Thymus (tissue), 11 donors: ENCODE results near the gene MPRIP. TPM values are rescaled to one million over a fixed set of nuclear protein-coding genes. Genes with fewer than 3 reads are reported as not detected.

Source experiments
- DNase-seq, 9 donors: peaks; one replicate each; pipeline ENCODE4 v3.0.0-alpha.2; 2013; ENCODE audit warnings: low spot score in 9 of 9, low read depth in 6 of 9, missing footprints in 1 of 9
- H3K27ac ChIP-seq, 2 donors: one replicate each; pipeline ENCODE4 v1.5.1; 2013; ENCODE audit warnings: control low read depth in 1 of 2, low read depth in 1 of 2, low read length in 1 of 2, mild to moderate bottlenecking in 1 of 2, moderate library complexity in 1 of 2
- H3K27me3 ChIP-seq, 2 donors: one replicate each; pipeline ENCODE4 v1.5.1; 2013; ENCODE audit warnings: low read length in 1 of 2; ENCODE audit not compliant: control insufficient read depth in 2 of 2, insufficient read depth in 1 of 2
- H3K36me3 ChIP-seq, 2 donors: one replicate each; pipeline ENCODE4 v1.5.1; 2013; ENCODE audit warnings: low read length in 1 of 2, mild to moderate bottlenecking in 1 of 2, moderate library complexity in 1 of 2; ENCODE audit not compliant: control insufficient read depth in 2 of 2, insufficient read depth in 2 of 2
- H3K4me1 ChIP-seq, 2 donors: one replicate each; pipeline ENCODE4 v1.5.1; 2013; ENCODE audit warnings: low read length in 2 of 2; ENCODE audit not compliant: control insufficient read depth in 2 of 2, insufficient read depth in 2 of 2
- H3K4me3 ChIP-seq, 2 donors: one replicate each; pipeline ENCODE4 v1.5.1; 2013; ENCODE audit warnings: low read length in 2 of 2, control low read depth in 1 of 2, mild to moderate bottlenecking in 1 of 2
- H3K9me3 ChIP-seq, 2 donors: one replicate each; pipeline ENCODE4 v1.5.1; 2013; ENCODE audit warnings: low read length in 1 of 2, mild to moderate bottlenecking in 1 of 2; ENCODE audit not compliant: control insufficient read depth in 2 of 2, insufficient read depth in 1 of 2
- WGBS: extraction: QIAGEN DNeasy Blood & Tissue Kit; methylation state at CpG from one replicate; pipeline ENCODE4 v1.1.7; 2013; 5-methylcytosine and 5-hydroxymethylcytosine counted together
- polyA plus RNA-seq: library from polyadenylated mRNA; stranded (reverse); fragments of 200-250 nt; gene quantifications from one replicate; pipeline ENCODE4 v1.2.3, GENCODE V29; 2013
- total RNA-seq: library from RNA; stranded (reverse); fragments of 120-200 nt; gene quantifications from one replicate; pipeline ENCODE4 v1.2.4, GENCODE V29; 2013
- donor health status: healthy.

MPRIP gene
- total and polyA plus RNA-seq, 2 donors, result 99.8 to 137 TPM

GRCh38 chr17:17091276-17091675 lies 49.0 kb downstream of the MPRIP start:
- DNase-seq, result no peak
- H3K27me3 ChIP-seq, result no peaks in the 10 kb centered on the region
- H3K4me1 ChIP-seq, result peaks cover 6 to 15% of the 10 kb centered on the region in 2 donors
- WGBS, result 93% methylated on average over 11 of the region's 11 CpGs
- H3K4me3 ChIP-seq, result no peak overlapping the region
- H3K9me3 ChIP-seq, result no peaks in the 10 kb centered on the region
- H3K27ac ChIP-seq, result no peak overlapping the region
- H3K36me3 ChIP-seq, result peaks cover 34 to 37% of the 10 kb centered on the region in 2 donors

- H3K4me1 ChIP-seq, result peaks cover 6 to 16% of the 10 kb centered on the region in 2 donors
- no peak overlapping the region for H3K4me3 ChIP-seq
- DNase-seq, result no peak
- H3K27me3 ChIP-seq, result no peaks in the 10 kb centered on the region
- H3K36me3 ChIP-seq, result peaks cover 36 to 40% of the 10 kb centered on the region in 2 donors
- no peak overlapping the region for H3K27ac ChIP-seq
- WGBS, result 93% methylated on average over 14 of the region's 14 CpGs
- no peaks in the 10 kb centered on the region for H3K9me3 ChIP-seq
Measured at GRCh38 chr17:17091856-17092756, 49.8 kb downstream of the MPRIP start.

DNA sequence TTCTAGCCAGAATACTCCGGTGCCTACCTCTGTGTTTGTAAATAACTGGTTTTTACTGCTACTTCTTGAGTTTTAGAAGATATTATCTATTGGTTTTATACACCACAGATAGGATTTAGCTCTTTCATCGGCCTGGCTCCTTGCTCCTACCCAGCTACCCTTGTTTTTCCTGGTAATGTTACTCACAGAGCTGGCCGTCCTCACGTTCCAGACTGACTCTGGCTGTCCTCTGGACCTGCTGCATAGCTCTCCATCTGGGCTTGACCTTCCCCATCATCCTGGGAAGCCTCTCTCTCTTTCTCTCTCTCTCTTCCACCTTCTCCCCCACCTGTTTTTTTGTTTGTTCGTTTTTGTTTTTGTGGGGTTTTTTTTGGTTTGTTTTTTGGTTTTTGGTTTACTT lies 51.5 kb downstream of the MPRIP start:
- H3K4me1 ChIP-seq, result peaks cover 4 to 11% of the 10 kb centered on the region in 2 donors
- 97% methylated on average over 5 of the region's 5 CpGs for WGBS

GRCh38 chr17:17096438-17097178 lies 54.4 kb downstream of the MPRIP start:
- WGBS, result 94% methylated on average over 7 of the region's 7 CpGs
- H3K9me3 ChIP-seq, result no peaks in the 10 kb centered on the region
- H3K4me1 ChIP-seq, result peaks cover 0 to 3% of the 10 kb centered on the region in 2 donors
- no peak overlapping the region for H3K27ac ChIP-seq
- peaks cover 14 to 20% of the 10 kb centered on the region in 2 donors for H3K36me3 ChIP-seq
- DNase-seq, result no peak
- H3K4me3 ChIP-seq, result no peak overlapping the region
- no peaks in the 10 kb centered on the region for H3K27me3 ChIP-seq

More for the DNA sequence above, 51.5 kb downstream of the MPRIP start:
- Histone ChIP-seq H3K36me3 (peaks cover 29 to 39% of the 10 kb centered on the region in 2 donors), H3K4me3 (no peak overlapping the region), H3K27ac (no peak overlapping the region), H3K27me3 (no peaks in the 10 kb centered on the region), H3K9me3 (no peaks in the 10 kb centered on the region)
- no peak for DNase-seq

- H3K27ac ChIP-seq, result no peak overlapping the region
- no peak for DNase-seq
- H3K4me1 ChIP-seq, result peaks cover 0 to 3% of the 10 kb centered on the region in 2 donors
- WGBS, result 95% methylated on average over 7 of the region's 7 CpGs
- H3K9me3 ChIP-seq, result no peaks in the 10 kb centered on the region
- H3K36me3 ChIP-seq, result peaks cover 14 to 27% of the 10 kb centered on the region in 2 donors
- H3K4me3 ChIP-seq, result no peak overlapping the region
- H3K27me3 ChIP-seq, result no peaks in the 10 kb centered on the region
Measured at GRCh38 chr17:17097763-17098345, 55.6 kb downstream of the MPRIP start.

- H3K4me1 ChIP-seq, result peaks cover 0 to 3% of the 10 kb centered on the region in 2 donors
- H3K27me3 ChIP-seq, result no peaks in the 10 kb centered on the region
- H3K27ac ChIP-seq, result no peak overlapping the region
- peaks cover 14 to 29% of the 10 kb centered on the region in 2 donors for H3K36me3 ChIP-seq
- no peaks in the 10 kb centered on the region for H3K9me3 ChIP-seq
- no peak for DNase-seq
- WGBS, result 91% methylated on average over 9 of the region's 9 CpGs
- no peak overlapping the region for H3K4me3 ChIP-seq
Measured at GRCh38 chr17:17098551-17099179, 56.4 kb downstream of the MPRIP start.

DNA sequence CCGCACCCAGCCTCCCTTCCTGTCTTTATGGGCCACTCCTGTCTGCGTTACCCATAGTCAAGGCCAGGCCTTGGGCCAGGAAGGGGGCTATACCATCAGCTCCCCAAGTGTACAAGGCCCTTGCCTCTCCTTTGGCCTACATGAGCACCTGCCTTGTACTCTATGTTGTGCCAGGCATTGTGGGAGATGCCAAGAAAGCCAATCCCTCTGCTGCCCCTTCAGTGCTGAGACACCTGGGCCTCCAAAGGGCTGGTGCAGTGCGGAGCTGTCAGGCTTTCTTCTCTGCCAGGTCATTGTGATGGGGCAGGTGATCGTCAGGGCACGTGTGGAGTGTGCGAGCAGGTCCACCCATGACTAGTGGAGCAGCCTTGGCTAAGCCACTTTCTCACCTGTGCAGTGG lies 59.9 kb downstream of the MPRIP start:
- no peak overlapping the region for H3K4me3 ChIP-seq
- WGBS, result over 99% methylated on average over 6 of the region's 6 CpGs
- H3K36me3 ChIP-seq, result peaks cover 2 to 29% of the 10 kb centered on the region in 2 donors
- H3K27ac ChIP-seq, result no peak overlapping the region
- DNase-seq, result no peak
- H3K27me3 ChIP-seq, result no peaks in the 10 kb centered on the region
- H3K9me3 ChIP-seq, result no peaks in the 10 kb centered on the region
- H3K4me1 ChIP-seq, result peaks cover 6 to 28% of the 10 kb centered on the region in 2 donors

DNA sequence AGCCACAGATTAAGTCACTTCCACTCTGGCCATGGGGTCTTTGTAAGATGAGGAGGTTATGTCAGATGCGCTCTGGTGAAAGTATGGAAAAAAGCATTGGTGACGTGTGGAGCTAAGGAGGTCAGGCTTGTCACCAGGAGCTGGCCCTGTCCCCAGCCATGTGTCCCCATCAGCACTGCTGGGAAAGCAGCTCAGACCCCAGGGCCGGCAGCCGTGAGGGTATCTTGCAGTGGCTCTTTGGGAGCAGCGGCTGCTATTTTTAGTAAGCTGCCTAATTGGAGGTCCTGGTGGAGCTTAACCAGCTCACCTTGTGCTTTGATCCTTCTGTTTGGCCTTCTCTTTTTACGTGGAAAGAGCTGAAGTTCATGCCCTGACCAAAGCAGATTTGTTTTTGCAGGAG lies 60.9 kb downstream of the MPRIP start:
- Histone ChIP-seq H3K36me3 (peaks cover 0 to 22% of the 10 kb centered on the region in 2 donors), H3K4me3 (no peak overlapping the region), H3K9me3 (no peaks in the 10 kb centered on the region), H3K27ac (no peak overlapping the region), H3K4me1 (peaks cover 8 to 38% of the 10 kb centered on the region in 2 donors), H3K27me3 (no peaks in the 10 kb centered on the region)
- 98% methylated on average over 6 of the region's 6 CpGs for WGBS
- DNase-seq, result no peak
